CD4-positive, alpha-beta T cell treated with Interleukin-21 for 1 hour (primary cell): ENCODE results near the gene POT1.

Experiments
- DNase-seq: peaks from one replicate; pipeline ENCODE4 v3.0.0-alpha.2; 2020

Gene POT1

GRCh38 chr7:124908259-124908658 is 21.4 kb downstream of the POT1 start:
- no peak for DNase-seq

GRCh38 chr7:124907490-124907889 is 22.1 kb downstream of the POT1 start:
- no peak for DNase-seq

GRCh38 chr7:124898531-124898930 is 31.1 kb downstream of the POT1 start:
- no peak for DNase-seq

GRCh38 chr7:124896001-124896400 is 33.6 kb downstream of the POT1 start:
- no peak for DNase-seq

GRCh38 chr7:124893140-124893827 is 36.3 kb downstream of the POT1 start:
- DNase-seq, result no peak

GRCh38 chr7:124887247-124887646 is 42.4 kb downstream of the POT1 start:
- DNase-seq, result no peak

- no peak for DNase-seq
Measured at GRCh38 chr7:124881981-124882380, 47.6 kb downstream of the POT1 start.

GRCh38 chr7:124879771-124880170 is 49.9 kb downstream of the POT1 start:
- no peak for DNase-seq

- no peak for DNase-seq
Measured at GRCh38 chr7:124879103-124879502, 50.5 kb downstream of the POT1 start.

- DNase-seq, result no peak
Measured at GRCh38 chr7:124874644-124875163, 54.9 kb downstream of the POT1 start.

GRCh38 chr7:124857672-124858235 is 71.9 kb downstream of the POT1 start:
- no peak for DNase-seq

- peak; percentile 34 for DNase-seq
Measured at GRCh38 chr7:124856299-124856888, 73.2 kb downstream of the POT1 start.

- DNase-seq, result no peak
Measured at GRCh38 chr7:124843336-124843735, 86.3 kb downstream of the POT1 start.

- DNase-seq, result no peak
Measured at GRCh38 chr7:124840435-124840834, 89.2 kb downstream of the POT1 start.

GRCh38 chr7:124839687-124840086 is 89.9 kb downstream of the POT1 start:
- no peak for DNase-seq

GRCh38 chr7:124836173-124836572 is 93.5 kb downstream of the POT1 start:
- no peak for DNase-seq

GRCh38 chr7:124818807-124819206 is 110.8 kb downstream of the POT1 start:
- DNase-seq, result no peak

GRCh38 chr7:124813994-124814798 is 115.4 kb downstream of the POT1 start:
- no peak for DNase-seq

- no peak for DNase-seq
Measured at GRCh38 chr7:124812764-124813163, 116.9 kb downstream of the POT1 start.

- DNase-seq, result no peak
Measured at GRCh38 chr7:124811341-124811740, 118.3 kb downstream of the POT1 start.

GRCh38 chr7:124810605-124811004 is 119.0 kb downstream of the POT1 start:
- no peak for DNase-seq

GRCh38 chr7:124808206-124808605 is 121.4 kb downstream of the POT1 start:
- no peak for DNase-seq

GRCh38 chr7:124801330-124801895 is 128.2 kb downstream of the POT1 start:
- no peak for DNase-seq
